Transverse colon (tissue), 4 donors: ENCODE measurements around the gene TLCD2. TPM values are rescaled to one million over a fixed set of nuclear protein-coding genes. Genes with fewer than 3 reads are reported as not detected.
"Not testable (repeated sequence)": the region's sequence is repeated elsewhere in the genome, so short reads cannot be mapped to it uniquely, and the experiment has no call there.

ENCODE experiments used
- DNase-seq: peaks from one replicate; pipeline ENCODE4 v3.0.0-alpha.2; 2019
- H3K27ac ChIP-seq, 4 donors: fragments of 200-600 bp; sonication (generic); 2 replicates each; pipeline ENCODE4 v1.5.1; 2016 to 2018; ENCODE audit warnings: inconsistent platforms in 4 of 4
- H3K27me3 ChIP-seq: fragments of 200-600 bp; sonication (generic); 2 replicates; pipeline ENCODE4 v1.5.1; 2017; ENCODE audit warnings: inconsistent platforms
- H3K36me3 ChIP-seq, 4 donors: fragments of 200-600 bp; sonication (generic); 2 replicates each; pipeline ENCODE4 v1.5.1; 2017 to 2019; ENCODE audit warnings: inconsistent platforms in 4 of 4
- H3K4me1 ChIP-seq, 4 donors: fragments of 200-600 bp; sonication (generic); 2 replicates each; pipeline ENCODE4 v1.5.1; 2017 to 2020; ENCODE audit warnings: inconsistent platforms in 4 of 4
- H3K4me3 ChIP-seq, 4 donors: fragments of 200-600 bp; sonication (generic); 1 replicate in 1 of 4; 2 replicates in 3 of 4; pipeline versions ENCODE4 v1.5.1 to v1.6.1; 2017 to 2019; ENCODE audit warnings: inconsistent platforms in 4 of 4
- H3K9me3 ChIP-seq, 2 donors: fragments of 200-600 bp; sonication (generic); 2 replicates each; pipeline ENCODE4 v1.5.1; 2017 to 2019; ENCODE audit warnings: inconsistent platforms in 2 of 2
- EP300 ChIP-seq: sonication (generic); formaldehyde crosslinking; IDR thresholded peaks from one replicate; pipeline ENCODE4 v1.6.1; 2017; ENCODE audit warnings: antibody characterized with exemption, low read depth
- POLR2A ChIP-seq: fragments of 450-650 bp; IDR thresholded peaks from one replicate; pipeline ENCODE4 v1.6.1; 2016; ENCODE audit warnings: antibody characterized with exemption, mild to moderate bottlenecking, moderate library complexity
- POLR2AphosphoS5 ChIP-seq, 3 donors: sonication (generic); formaldehyde crosslinking; IDR thresholded peaks; one replicate each; pipeline ENCODE4 v1.6.1; 2016; ENCODE audit warnings: antibody characterized with exemption in 3 of 3
- WGBS, 2 donors: methylation state at CpG; one replicate each; pipeline ENCODE4 v1.1.5; 2018; ENCODE audit warnings: low coverage in 1 of 2; 5-methylcytosine and 5-hydroxymethylcytosine counted together
- in situ Hi-C, 4 donors: fragments of 200-750 bp; cut with MboI; loops; one replicate each; pipeline versions ENCODE4 v1.15.0 to v1.15.1; 2017; ENCODE audit warnings: low sequenced_read_pairs in 3 of 4, low pct_ligation_motif_present in 1 of 4, low pct_unique_long_range_greater_than_20kb in 1 of 4
- intact Hi-C: fragments of 100-400 bp; cut with DNase I; formaldehyde crosslinking; loops from one replicate; pipeline ENCODE4 v1.15.1; 2023; ENCODE audit warnings: low total_unique reads
- total RNA-seq, 4 donors: library from RNA; depleted of rRNA; stranded (reverse); fragments of >200 nt; gene quantifications; one replicate each; pipeline ENCODE4 v1.1.0, GENCODE V29; 2016
- TF ChIP-seq, protein P1 (sequence below), 5 experiments: fragments of 200-600 bp in 3 of 5; fragments of 450-650 bp in 2 of 5; sonication (generic) in 3 of 5; IDR thresholded peaks; 1 replicate in 2 of 5; 2 replicates in 3 of 5; pipeline ENCODE4 v1.5.1; 2016 to 2017; ENCODE audit warnings: antibody characterized with exemption in 5 of 5, inconsistent platforms in 3 of 5, mild to moderate bottlenecking in 2 of 5, moderate library complexity in 1 of 5

Gene TLCD2
- total RNA-seq, 4 donors from 2014 or later, result 21.6 to 48.6 (median 31.5) TPM

DNA sequence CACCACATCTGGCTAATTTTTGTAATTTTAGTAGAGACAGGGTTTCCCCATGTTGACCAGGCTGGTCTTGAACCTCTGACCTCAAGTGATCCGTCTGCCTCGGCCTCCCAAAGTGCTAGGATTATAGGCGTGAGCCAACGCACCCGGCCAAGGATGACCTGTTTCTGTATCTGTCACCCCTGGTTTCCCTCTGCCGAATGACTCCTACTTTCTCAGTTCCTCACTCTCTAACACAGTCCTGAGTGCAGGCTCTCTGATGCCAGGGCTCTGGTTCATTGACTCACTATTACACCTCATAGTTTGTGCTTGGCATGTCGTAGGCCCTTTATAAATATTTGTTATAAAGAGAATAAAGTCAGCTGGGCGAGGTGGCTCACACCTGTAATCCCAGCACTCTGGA, 14.8 kb downstream of the TLCD2 start:
- H3K4me1 ChIP-seq, result no peaks in the 10 kb centered on the region
- in situ Hi-C loops, result loop anchor here in 2 of 4 donors (25.0 kb wide), 2 partner anchors 167 to 342 kb away; partner anchors contain the start of genes DPH1 (in 1 of the 2), OVCA2 (in 1 of the 2) and RTN4RL1 (in 1 of the 2)

DNA sequence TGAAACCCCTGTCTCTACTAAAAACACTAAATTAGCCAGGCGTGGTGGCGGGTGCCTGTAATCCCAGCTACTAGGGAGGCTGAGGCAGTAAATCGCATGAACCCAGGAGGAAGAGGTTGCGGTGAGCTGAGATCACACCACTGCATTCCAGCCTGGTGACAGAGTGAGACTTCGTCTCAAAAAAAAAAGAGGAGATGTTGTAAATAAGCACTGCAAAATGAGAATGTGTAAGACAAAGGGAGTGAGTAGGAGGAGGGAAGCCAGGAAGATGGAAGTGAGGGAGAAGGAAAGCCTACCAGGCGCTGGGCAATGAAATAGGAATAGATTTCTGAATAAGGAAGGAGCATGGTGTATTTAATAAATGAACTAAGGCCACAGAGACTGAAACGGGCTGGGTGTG, 16.8 kb downstream of the TLCD2 start:
- intact Hi-C loops, result no loop called here
- H3K4me3 ChIP-seq, result no peak overlapping the region
- in situ Hi-C loops, result loop anchor here in 2 of 4 donors (25.0 kb wide), 2 partner anchors 169 to 344 kb away; partner anchors contain the start of genes DPH1 (in 1 of the 2), OVCA2 (in 1 of the 2) and RTN4RL1 (in 1 of the 2)
- no peak overlapping the region for H3K27ac ChIP-seq
- no peak for DNase-seq
- H3K9me3 ChIP-seq, result no peaks in the 10 kb centered on the region
- H3K4me1 ChIP-seq, result no peaks in the 10 kb centered on the region
- no peaks in the 10 kb centered on the region for H3K36me3 ChIP-seq
- H3K27me3 ChIP-seq, result no peaks in the 10 kb centered on the region
- 85 to 93% methylated on average over 5 to 7 of the region's 7 CpGs for WGBS, 2 donors
- no peak for TF ChIP-seq EP300
- TF ChIP-seq, protein P1, sequence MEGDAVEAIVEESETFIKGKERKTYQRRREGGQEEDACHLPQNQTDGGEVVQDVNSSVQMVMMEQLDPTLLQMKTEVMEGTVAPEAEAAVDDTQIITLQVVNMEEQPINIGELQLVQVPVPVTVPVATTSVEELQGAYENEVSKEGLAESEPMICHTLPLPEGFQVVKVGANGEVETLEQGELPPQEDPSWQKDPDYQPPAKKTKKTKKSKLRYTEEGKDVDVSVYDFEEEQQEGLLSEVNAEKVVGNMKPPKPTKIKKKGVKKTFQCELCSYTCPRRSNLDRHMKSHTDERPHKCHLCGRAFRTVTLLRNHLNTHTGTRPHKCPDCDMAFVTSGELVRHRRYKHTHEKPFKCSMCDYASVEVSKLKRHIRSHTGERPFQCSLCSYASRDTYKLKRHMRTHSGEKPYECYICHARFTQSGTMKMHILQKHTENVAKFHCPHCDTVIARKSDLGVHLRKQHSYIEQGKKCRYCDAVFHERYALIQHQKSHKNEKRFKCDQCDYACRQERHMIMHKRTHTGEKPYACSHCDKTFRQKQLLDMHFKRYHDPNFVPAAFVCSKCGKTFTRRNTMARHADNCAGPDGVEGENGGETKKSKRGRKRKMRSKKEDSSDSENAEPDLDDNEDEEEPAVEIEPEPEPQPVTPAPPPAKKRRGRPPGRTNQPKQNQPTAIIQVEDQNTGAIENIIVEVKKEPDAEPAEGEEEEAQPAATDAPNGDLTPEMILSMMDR (IDR thresholded peaks at IDR 0.05), result no peak
- TF ChIP-seq POLR2A, result no peak
- TF ChIP-seq POLR2AphosphoS5 (IDR thresholded peaks at IDR 0.05), result no peak

More for the DNA sequence above, 14.8 kb downstream of the TLCD2 start:
- TF ChIP-seq EP300, result no peak
- TF ChIP-seq POLR2A, result no peak
- no peak for TF ChIP-seq POLR2AphosphoS5 (IDR thresholded peaks at IDR 0.05)
- TF ChIP-seq, protein P1 (IDR thresholded peaks at IDR 0.05), result no peak
- no peaks in the 10 kb centered on the region for H3K36me3 ChIP-seq
- DNase-seq, result no peak
- 87 to 100% methylated on average over 1 to 8 of the region's 8 CpGs for WGBS, 2 donors
- no peaks in the 10 kb centered on the region for H3K27me3 ChIP-seq
- no peaks in the 10 kb centered on the region for H3K9me3 ChIP-seq
- intact Hi-C loops, result no loop called here
- H3K27ac ChIP-seq, result no peak overlapping the region
- H3K4me3 ChIP-seq, result no peak overlapping the region

DNA sequence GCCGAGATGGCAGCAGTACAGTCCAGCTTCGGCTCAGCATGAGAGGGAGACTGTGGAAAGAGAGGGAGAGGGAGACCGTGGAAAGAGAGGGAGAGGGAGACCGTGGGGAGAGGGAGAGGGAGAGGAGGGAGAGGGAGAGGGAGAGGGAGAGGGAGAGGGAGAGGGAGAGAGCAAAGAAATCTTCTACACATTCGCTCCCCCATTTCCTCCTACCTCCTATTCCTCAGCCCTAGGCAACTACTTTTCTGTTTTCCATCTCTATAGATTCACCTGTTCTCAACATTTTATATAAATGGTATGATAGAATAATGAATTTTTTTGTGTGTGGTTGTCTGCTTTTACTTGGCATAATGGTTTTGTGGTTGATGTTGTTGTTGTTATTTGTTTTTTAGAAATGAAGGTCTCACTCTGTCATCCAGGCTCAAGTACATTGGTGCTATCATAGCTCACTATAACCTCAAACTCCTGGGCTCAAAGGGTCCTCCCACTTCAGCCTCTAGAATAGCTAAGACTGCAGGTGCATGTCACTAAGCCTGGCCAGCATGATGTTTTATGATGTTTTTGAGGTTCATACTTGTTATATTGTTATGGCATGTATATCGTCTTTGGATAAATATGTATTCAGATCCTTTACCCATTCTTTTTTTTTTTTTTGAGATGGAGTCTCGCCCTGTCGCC, 19.5 kb downstream of the TLCD2 start:
- H3K4me3 ChIP-seq, result no peak overlapping the region
- no peaks in the 10 kb centered on the region for H3K4me1 ChIP-seq
- 70 to 85% methylated on average over 1 to 8 of the region's 8 CpGs for WGBS, 2 donors
- H3K27me3 ChIP-seq, result no peaks in the 10 kb centered on the region
- DNase-seq, result no peak
- in situ Hi-C loops, result loop anchor here in 2 of 4 donors (25.0 kb wide), 2 partner anchors 172 to 347 kb away; partner anchors contain the start of genes DPH1 (in 1 of the 2), OVCA2 (in 1 of the 2) and RTN4RL1 (in 1 of the 2)
- H3K27ac ChIP-seq, result no peak overlapping the region
- TF ChIP-seq POLR2A (no peak), EP300 (no peak), POLR2AphosphoS5 (IDR thresholded peaks at IDR 0.05) (no peak)
- TF ChIP-seq, protein P1 (IDR thresholded peaks at IDR 0.05), result no peak
- no peaks in the 10 kb centered on the region for H3K36me3 ChIP-seq
- intact Hi-C loops, result no loop called here
- H3K9me3 ChIP-seq, result no peaks in the 10 kb centered on the region

DNA sequence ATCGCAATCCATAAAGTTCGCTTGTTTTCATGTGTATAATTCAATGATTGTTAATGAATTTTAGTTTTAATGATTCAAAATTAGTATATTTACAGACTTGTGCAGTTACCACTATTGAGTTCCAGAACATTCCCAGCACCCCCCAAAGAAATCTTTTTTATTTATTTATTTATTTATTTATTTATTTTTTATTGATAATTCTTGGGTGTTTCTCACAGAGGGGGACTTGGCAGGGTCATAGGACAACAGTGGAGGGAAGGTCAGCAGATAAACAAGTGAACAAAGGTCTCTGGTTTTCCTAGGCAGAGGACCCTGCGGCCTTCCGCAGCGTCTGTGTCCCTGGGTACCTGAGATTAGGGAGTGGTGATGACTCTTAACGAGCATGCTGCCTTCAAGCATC, 21.8 kb downstream of the TLCD2 start:
- 39 to 82% methylated on average over 2 to 6 of the region's 6 CpGs for WGBS, 2 donors
- in situ Hi-C loops, result loop anchor here in 2 of 4 donors (25.0 kb wide), 2 partner anchors 174 to 349 kb away; partner anchors contain the start of genes DPH1 (in 1 of the 2), OVCA2 (in 1 of the 2) and RTN4RL1 (in 1 of the 2)
- H3K4me1 ChIP-seq, result peaks cover 3 to 11% (median 10%) of the 10 kb centered on the region in 4 donors
- H3K9me3 ChIP-seq, intact Hi-C loops, H3K27ac ChIP-seq, H3K27me3 ChIP-seq, H3K4me3 ChIP-seq, DNase-seq, H3K36me3 ChIP-seq: not testable (repeated sequence)
